ENCODE data around the gene CBY1.

The CBY1 gene

GRCh38 chr22:38645430-38645829, 11.0 kb upstream of the CBY1 start:
- DNase-seq (ENCODE audit: extremely low read depth in 1 of 2, low read depth in 1 of 2): no peak

DNA sequence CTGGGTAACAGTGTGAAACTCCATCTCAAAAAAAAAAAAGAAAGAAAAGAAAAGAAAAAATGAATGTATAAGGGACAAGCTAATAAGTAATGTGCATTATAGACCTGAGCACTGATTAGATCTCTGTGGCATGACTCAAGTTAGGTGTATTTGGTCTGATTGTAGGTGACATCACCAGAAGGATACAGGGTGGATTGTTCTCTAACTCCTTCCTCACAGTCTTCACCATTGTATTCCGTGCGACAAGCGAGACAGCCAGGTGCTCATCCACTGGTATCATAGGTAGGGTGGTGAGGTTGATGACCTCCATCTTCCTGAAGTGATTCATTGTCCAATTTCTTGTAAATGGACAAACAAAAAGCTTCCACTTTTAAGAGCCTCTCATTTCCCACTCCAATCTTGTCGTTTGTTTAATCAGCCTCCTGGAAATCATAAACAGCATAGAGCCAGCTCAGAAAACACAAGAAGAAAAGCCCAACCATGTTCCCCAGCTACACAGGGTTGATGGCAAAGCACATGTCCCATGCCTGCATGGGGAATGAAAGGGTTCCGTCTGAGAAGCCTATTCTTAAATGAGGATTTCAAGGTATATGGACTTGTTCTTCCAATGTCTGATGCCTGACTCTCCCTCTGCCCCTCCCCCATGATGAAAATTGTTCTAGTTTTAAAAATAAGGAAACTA, 6.5 kb upstream of the CBY1 start:
- no peak for DNase-seq (ENCODE audit: extremely low read depth in 1 of 2, low read depth in 1 of 2)

DNA sequence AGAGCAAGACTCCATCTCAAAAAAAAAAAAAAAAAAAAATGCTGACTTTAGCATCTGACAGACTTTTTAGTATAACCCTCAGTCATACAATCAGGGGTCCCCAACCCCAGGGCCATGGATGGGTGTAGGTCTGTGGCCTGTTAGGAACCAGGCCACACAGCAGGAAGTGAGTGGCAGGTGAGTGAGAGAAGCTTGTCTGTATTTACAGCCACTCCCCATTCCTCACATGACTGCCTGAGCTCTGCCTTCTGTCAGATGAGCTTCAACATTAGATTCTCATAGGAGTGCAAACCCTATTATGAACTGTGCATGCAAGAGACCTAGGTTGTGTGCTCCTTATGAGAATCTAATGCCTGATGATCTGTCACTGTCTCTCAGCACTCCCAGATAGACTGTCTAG, 3.6 kb upstream of the CBY1 start:
- no peak for DNase-seq (ENCODE audit: extremely low read depth in 1 of 2, low read depth in 1 of 2)

DNA sequence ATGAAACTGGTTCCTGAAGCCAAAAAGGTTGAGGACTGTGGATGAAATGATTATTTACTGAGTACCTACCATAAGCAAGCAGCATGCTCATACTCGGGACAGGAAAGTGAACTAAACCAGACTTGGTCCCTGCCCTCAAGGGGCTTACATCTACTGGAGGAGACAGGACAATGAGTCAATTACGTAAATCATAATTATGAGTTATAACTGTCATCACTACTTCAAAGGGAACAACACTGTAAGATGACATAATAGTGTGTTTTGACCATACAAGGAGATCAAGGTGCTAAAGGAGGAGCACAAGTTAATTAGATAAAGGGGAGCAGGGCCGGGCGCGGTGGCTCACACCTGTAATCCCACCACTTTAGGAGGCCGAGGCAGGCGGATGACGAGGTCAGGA, 2.7 kb upstream of the CBY1 start:
- no peak for DNase-seq (ENCODE audit: extremely low read depth in 1 of 2, low read depth in 1 of 2)

- DNase-seq (ENCODE audit: extremely low read depth in 1 of 2, low read depth in 1 of 2): no peak
Measured at GRCh38 chr22:38655519-38656255, 751 bp upstream of the CBY1 start.

GRCh38 chr22:38657045-38657909, 839 bp downstream of the CBY1 start:
- DNase-seq (ENCODE audit: extremely low read depth in 1 of 2, low read depth in 1 of 2): no peak

DNA sequence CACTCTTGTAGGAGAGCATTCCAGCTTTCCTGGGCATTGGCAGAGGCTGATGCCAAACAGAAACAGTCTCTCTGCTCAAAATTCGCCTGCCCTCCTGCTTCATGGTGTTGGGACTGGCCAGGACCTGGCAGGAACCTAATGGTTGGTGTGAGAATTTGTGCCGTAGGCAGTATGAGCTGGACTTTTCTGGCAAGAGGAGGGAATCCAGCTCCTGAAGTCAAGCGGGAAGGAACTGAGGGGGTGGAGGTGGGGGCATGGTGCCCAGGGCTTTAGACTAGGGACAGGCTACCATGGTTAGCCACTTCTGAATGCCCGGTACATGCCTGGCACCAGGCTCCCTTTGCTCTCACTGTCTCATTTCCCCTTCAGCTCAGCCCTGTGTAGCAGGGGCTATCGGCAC, 18.4 kb downstream of the CBY1 start:
- no peak for DNase-seq (ENCODE audit: extremely low read depth in 1 of 2, low read depth in 1 of 2)

DNA sequence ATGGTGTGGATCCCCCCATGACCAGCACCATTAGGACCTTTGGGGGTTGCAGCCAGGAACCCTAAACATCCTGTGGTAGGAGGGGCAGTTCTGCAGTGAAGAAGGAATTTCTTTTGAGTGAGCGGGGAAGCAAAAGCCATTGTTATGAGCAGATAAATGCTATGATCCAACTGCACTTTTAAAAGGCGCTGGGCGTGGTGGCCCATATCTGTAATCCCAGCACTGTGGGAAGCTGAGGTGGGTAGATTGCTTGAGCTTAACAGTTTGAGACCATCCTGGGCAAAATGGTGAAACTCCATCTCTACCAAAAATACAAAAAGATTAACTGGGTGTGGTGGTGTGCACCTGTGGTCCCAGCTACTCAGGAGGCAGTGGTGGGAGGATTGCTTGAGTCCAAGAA, 19.4 kb downstream of the CBY1 start:
- no peak for DNase-seq (ENCODE audit: extremely low read depth in 1 of 2, low read depth in 1 of 2)

DNA sequence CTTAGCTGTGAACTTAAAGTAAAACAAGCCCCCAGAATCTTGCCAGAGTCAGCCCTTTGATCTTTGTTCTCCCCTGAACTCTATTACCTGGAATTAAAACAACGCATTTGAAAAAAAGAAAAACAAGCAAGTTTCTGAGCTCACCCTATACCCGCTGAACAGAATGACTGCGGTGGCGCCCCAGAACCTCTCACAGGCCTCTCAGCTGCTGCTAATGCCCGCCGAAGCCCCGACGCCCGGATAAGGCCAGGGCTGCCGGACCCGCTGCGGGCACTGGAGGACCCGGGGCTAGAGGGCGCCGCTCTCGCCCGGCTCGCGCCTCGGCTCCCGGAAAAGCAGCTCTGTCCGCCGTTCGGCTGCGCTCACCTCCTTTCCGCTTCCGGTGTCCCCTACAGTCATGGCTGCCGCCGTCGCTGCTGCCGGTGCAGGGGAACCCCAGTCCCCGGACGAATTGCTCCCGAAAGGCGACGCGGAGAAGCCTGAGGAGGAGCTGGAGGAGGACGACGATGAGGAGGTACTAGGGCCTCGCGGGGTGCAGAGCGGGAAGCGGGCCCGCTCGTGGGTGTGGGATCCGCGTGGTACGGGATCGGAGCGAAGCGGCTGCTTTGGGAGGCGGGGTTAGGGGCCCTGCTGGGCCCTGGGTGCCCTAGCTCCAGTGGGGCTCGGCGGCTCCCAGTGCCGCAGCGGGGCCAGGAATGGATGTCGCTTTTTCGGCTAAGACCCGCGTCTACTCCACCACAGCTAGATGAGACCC, 25.3 kb downstream of the CBY1 start, which contains the start of gene TOMM22:
Gene TOMM22 (plus strand): TSS at position 376 of the 754 bp plus-strand sequence. CDS start 22 bp downstream, at position 398.
- peak; percentile 49 to 71 for DNase-seq (ENCODE audit: extremely low read depth in 1 of 2, low read depth in 1 of 2)

GRCh38 chr22:38684895-38685294, 28.5 kb downstream of the CBY1 start:
- no peak for DNase-seq (ENCODE audit: extremely low read depth in 1 of 2, low read depth in 1 of 2)

GRCh38 chr22:38685761-38686160, 29.3 kb downstream of the CBY1 start:
- DNase-seq (ENCODE audit: extremely low read depth in 1 of 2, low read depth in 1 of 2): no peak

- no peak for DNase-seq (ENCODE audit: extremely low read depth in 1 of 2, low read depth in 1 of 2)
Measured at GRCh38 chr22:38689651-38690050, 33.2 kb downstream of the CBY1 start.

DNA sequence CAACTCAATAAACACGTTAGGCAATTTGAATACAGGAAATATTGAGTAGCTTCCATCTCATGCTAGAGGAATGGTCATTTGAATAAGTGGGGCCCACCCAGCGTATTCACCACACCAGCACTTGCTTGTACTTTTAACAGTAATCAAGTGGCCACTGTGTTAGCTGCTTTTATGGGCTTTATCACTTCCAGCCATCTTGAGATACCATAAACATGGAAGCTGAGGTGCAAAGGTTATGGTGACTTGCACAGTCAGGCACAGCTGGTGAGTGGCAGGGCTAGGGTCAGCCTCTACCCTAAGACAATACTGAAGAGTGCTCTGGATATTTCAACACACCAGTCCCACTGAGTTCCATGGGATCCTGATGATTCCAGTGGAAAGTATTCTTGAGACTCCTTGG, 37.6 kb downstream of the CBY1 start:
- DNase-seq (ENCODE audit: extremely low read depth in 1 of 2, low read depth in 1 of 2): no peak

- DNase-seq (ENCODE audit: extremely low read depth in 1 of 2, low read depth in 1 of 2): no peak
Measured at GRCh38 chr22:38694940-38695339, 38.5 kb downstream of the CBY1 start.

DNA sequence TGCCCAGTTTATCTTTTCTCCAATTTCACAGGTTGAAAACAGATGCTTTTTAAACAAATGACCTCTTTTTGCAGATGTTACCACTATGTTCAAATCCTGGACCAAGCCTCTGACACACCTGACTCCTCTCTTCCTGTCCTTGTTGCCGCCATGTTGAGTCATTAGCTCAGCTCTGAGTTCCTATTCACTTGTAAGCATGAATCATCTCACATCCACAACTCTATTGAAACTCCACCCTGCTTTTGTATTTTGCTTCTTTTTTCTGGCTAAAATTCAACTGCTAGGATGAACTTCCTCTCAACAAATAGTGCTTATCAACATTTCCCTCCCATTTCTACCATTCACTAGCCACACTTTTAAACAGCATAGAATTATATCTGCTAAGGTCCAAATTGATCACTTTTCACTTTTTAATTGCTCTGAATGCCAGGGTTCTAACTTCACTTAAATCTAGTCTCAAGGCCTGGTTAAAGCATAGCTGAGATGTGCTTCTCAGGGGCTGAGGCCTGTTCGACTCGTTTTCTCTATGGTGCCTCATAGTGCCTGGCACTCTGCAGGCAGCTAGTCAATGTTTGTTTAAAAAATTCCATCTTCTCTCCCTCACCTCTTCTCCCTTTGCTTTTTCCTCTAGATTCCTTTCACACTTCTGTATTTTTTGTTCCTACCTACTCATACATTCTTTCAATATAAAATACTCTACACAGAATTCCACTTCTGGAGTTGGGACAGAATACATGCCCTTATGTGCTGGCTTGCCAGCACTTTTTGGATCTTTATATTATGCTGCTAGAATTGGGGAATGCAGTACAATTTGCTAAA, 40.4 kb downstream of the CBY1 start:
- no peak for DNase-seq (ENCODE audit: extremely low read depth in 1 of 2, low read depth in 1 of 2)

GRCh38 chr22:38697425-38698089, 41.1 kb downstream of the CBY1 start:
- no peak for DNase-seq (ENCODE audit: extremely low read depth in 1 of 2, low read depth in 1 of 2)

GRCh38 chr22:38698407-38699094, 42.1 kb downstream of the CBY1 start:
- DNase-seq (ENCODE audit: extremely low read depth in 1 of 2, low read depth in 1 of 2): no peak

DNA sequence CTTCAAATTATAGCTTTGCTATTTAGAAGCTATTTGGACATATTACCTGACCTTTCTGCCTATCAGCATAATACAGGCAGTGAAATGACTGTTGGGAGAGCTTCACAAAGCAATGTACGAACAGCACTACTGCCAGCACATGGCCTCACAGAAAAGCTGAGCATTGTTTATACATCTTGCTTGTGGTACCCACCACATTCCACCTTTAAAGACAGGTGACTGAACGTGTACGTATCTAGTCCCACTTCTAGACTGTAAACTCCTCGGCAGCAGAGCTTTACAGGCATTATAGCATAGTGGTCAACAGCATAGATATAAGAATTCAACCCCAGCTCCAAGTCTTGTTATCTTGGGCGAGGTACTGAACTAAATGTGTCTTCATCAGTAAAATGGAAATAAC, 42.7 kb downstream of the CBY1 start:
- no peak for DNase-seq (ENCODE audit: extremely low read depth in 1 of 2, low read depth in 1 of 2)

GRCh38 chr22:38699784-38700183, 43.3 kb downstream of the CBY1 start:
- no peak for DNase-seq (ENCODE audit: extremely low read depth in 1 of 2, low read depth in 1 of 2)
